Activated naive CD4-positive, alpha-beta T cell treated with anti-CD3 and anti-CD28 coated beads, Interleukin-2, amount 10 ng/mL, durations not matched to agents 7 days and 5 days (primary cell): ENCODE data around the gene MMP15.

Experiments used
- CTCF ChIA-PET: fragments of 350-600 bp; sonication (Branson Sonifier 250); formaldehyde crosslinking; loops from one replicate; lab custom pipeline; 2021; ENCODE audit warnings: antibody characterized with exemption; lab: Charles Lee
- DNase-seq: peaks from one replicate; pipeline ENCODE4 v3.0.0-alpha.2; 2020
- H3K27ac Mint-ChIP-seq: one replicate; pipeline ENCODE4 v1.8.0; 2021; ENCODE audit warnings: mild to moderate bottlenecking, moderate library complexity, mixed read lengths
- H3K27me3 Mint-ChIP-seq: one replicate; pipeline ENCODE4 v1.8.0; 2021; ENCODE audit warnings: mild to moderate bottlenecking, mixed read lengths
- H3K36me3 Mint-ChIP-seq: one replicate; pipeline ENCODE4 v1.8.0; 2021; ENCODE audit warnings: mixed read lengths
- H3K4me1 Mint-ChIP-seq: one replicate; pipeline ENCODE4 v1.8.0; 2021; ENCODE audit warnings: mixed read lengths
- H3K4me3 Mint-ChIP-seq: one replicate; pipeline ENCODE4 v1.8.0; 2021; ENCODE audit warnings: mild to moderate bottlenecking, moderate library complexity, mixed read lengths
- H3K9me3 Mint-ChIP-seq: one replicate; pipeline ENCODE4 v1.8.0; 2021; ENCODE audit warnings: mixed read lengths

MMP15 gene

GRCh38 chr16:58040945-58041627, 15.5 kb downstream of the MMP15 start:
- DNase-seq, result no peak
- Mint-ChIP-seq H3K4me3 (no peak overlapping the region), H3K27ac (no peak overlapping the region), H3K36me3 (no peaks in the 10 kb centered on the region), H3K9me3 (no peaks in the 10 kb centered on the region), H3K27me3 (no peaks in the 10 kb centered on the region), H3K4me1 (no peaks in the 10 kb centered on the region)
- CTCF ChIA-PET, result no interaction called here

- CTCF ChIA-PET, result no interaction called here
- Mint-ChIP-seq H3K4me1 (no peaks in the 10 kb centered on the region), H3K36me3 (no peaks in the 10 kb centered on the region), H3K4me3 (no peak overlapping the region), H3K27ac (no peak overlapping the region), H3K27me3 (no peaks in the 10 kb centered on the region), H3K9me3 (no peaks in the 10 kb centered on the region)
- no peak for DNase-seq
These were observed 16.0 kb downstream of the MMP15 start for GRCh38 chr16:58041628-58041955.

- Mint-ChIP-seq H3K27ac (no peak overlapping the region), H3K4me3 (no peak overlapping the region), H3K36me3 (no peaks in the 10 kb centered on the region), H3K27me3 (no peaks in the 10 kb centered on the region), H3K4me1 (no peaks in the 10 kb centered on the region), H3K9me3 (no peaks in the 10 kb centered on the region)
- DNase-seq, result no peak
- CTCF ChIA-PET, result interaction anchor here (0.6 kb wide), 1 partner anchor 79 kb away, joined by 3 read pairs; no protein-coding TSS in a partner anchor
These were observed 16.7 kb downstream of the MMP15 start for GRCh38 chr16:58042001-58042885.

GRCh38 chr16:58042886-58043515, 17.4 kb downstream of the MMP15 start:
- Mint-ChIP-seq H3K9me3 (no peaks in the 10 kb centered on the region), H3K27ac (no peak overlapping the region), H3K4me1 (no peaks in the 10 kb centered on the region), H3K4me3 (no peak overlapping the region), H3K36me3 (no peaks in the 10 kb centered on the region), H3K27me3 (no peaks in the 10 kb centered on the region)
- no peak for DNase-seq
- CTCF ChIA-PET, result interaction anchor here (0.6 kb wide), 1 partner anchor 79 kb away, joined by 3 read pairs; no protein-coding TSS in a partner anchor

GRCh38 chr16:58043571-58044155, 18.1 kb downstream of the MMP15 start:
- no peak for DNase-seq
- Mint-ChIP-seq H3K27ac (no peak overlapping the region), H3K36me3 (no peaks in the 10 kb centered on the region), H3K9me3 (no peaks in the 10 kb centered on the region), H3K4me3 (no peak overlapping the region), H3K4me1 (no peaks in the 10 kb centered on the region), H3K27me3 (no peaks in the 10 kb centered on the region)
- CTCF ChIA-PET, result no interaction called here

- H3K27ac Mint-ChIP-seq, result no peak overlapping the region
- DNase-seq, result no peak
- CTCF ChIA-PET, result no interaction called here
- H3K4me3 Mint-ChIP-seq, result no peak overlapping the region
- H3K4me1 Mint-ChIP-seq, result no peaks in the 10 kb centered on the region
- no peaks in the 10 kb centered on the region for H3K9me3 Mint-ChIP-seq
- H3K36me3 Mint-ChIP-seq, result no peaks in the 10 kb centered on the region
- no peaks in the 10 kb centered on the region for H3K27me3 Mint-ChIP-seq
These were observed 18.9 kb downstream of the MMP15 start for GRCh38 chr16:58044266-58045019.

GRCh38 chr16:58045096-58045495, 19.5 kb downstream of the MMP15 start:
- H3K9me3 Mint-ChIP-seq, result no peaks in the 10 kb centered on the region
- no peaks in the 10 kb centered on the region for H3K4me1 Mint-ChIP-seq
- no peaks in the 10 kb centered on the region for H3K27me3 Mint-ChIP-seq
- no peak overlapping the region for H3K4me3 Mint-ChIP-seq
- no peaks in the 10 kb centered on the region for H3K36me3 Mint-ChIP-seq
- no peak for DNase-seq
- H3K27ac Mint-ChIP-seq, result no peak overlapping the region
- CTCF ChIA-PET, result no interaction called here

- Mint-ChIP-seq H3K9me3 (no peaks in the 10 kb centered on the region), H3K27ac (no peak overlapping the region), H3K4me1 (no peaks in the 10 kb centered on the region), H3K4me3 (no peak overlapping the region), H3K27me3 (no peaks in the 10 kb centered on the region), H3K36me3 (no peaks in the 10 kb centered on the region)
- DNase-seq, result no peak
- CTCF ChIA-PET, result no interaction called here
These were observed 20.7 kb downstream of the MMP15 start for GRCh38 chr16:58046054-58046881.

GRCh38 chr16:58046936-58047335, 21.4 kb downstream of the MMP15 start:
- Mint-ChIP-seq H3K4me1 (no peaks in the 10 kb centered on the region), H3K27me3 (no peaks in the 10 kb centered on the region), H3K27ac (no peak overlapping the region), H3K9me3 (no peaks in the 10 kb centered on the region), H3K36me3 (no peaks in the 10 kb centered on the region), H3K4me3 (no peak overlapping the region)
- CTCF ChIA-PET, result no interaction called here
- no peak for DNase-seq

- no peak for DNase-seq
- Mint-ChIP-seq H3K27ac (no peak overlapping the region), H3K36me3 (no peaks in the 10 kb centered on the region), H3K4me3 (no peak overlapping the region), H3K27me3 (no peaks in the 10 kb centered on the region), H3K9me3 (no peaks in the 10 kb centered on the region), H3K4me1 (no peaks in the 10 kb centered on the region)
- CTCF ChIA-PET, result no interaction called here
These were observed 22.2 kb downstream of the MMP15 start for GRCh38 chr16:58047557-58048348.

- no peaks in the 10 kb centered on the region for H3K36me3 Mint-ChIP-seq
- no peak for DNase-seq
- no peaks in the 10 kb centered on the region for H3K4me1 Mint-ChIP-seq
- H3K27ac Mint-ChIP-seq, result no peak overlapping the region
- no peaks in the 10 kb centered on the region for H3K9me3 Mint-ChIP-seq
- H3K4me3 Mint-ChIP-seq, result no peak overlapping the region
- CTCF ChIA-PET, result no interaction called here
- H3K27me3 Mint-ChIP-seq, result no peaks in the 10 kb centered on the region
These were observed 23.1 kb downstream of the MMP15 start for GRCh38 chr16:58048494-58049231.
